OCI-LY1 (cell line): Measurements from ENCODE around the gene LRRC61.
"Not testable (repeated sequence)": the region's sequence is repeated elsewhere in the genome, so short reads cannot be mapped to it uniquely, and the experiment has no call there.

Experiments
- CTCF ChIP-seq: fragments of 200-600 bp; sonication (generic), shearing (Covaris generic); IDR thresholded peaks from 2 replicates; pipeline ENCODE4 v1.5.1; 2017; ENCODE audit warnings: mild to moderate bottlenecking, antibody characterized with exemption, low read length, moderate library complexity, mixed read lengths
- EZH2 ChIP-seq: fragments of 200-600 bp; sonication (generic), shearing (Covaris generic); IDR thresholded peaks from 2 replicates; pipeline ENCODE4 v1.8.0; 2017; ENCODE audit warnings: borderline replicate concordance, mixed run types, mild to moderate bottlenecking, antibody characterized with exemption, low read length, moderate library complexity, mixed read lengths

GRCh38 chr7:150276132-150276695, 46.9 kb upstream of the LRRC61 start:
- not testable (repeated sequence) for TF ChIP-seq EZH2
- TF ChIP-seq CTCF, result peak; percentile 60
